Heart left ventricle (tissue), 16 donors: ENCODE results near the gene CAMKMT. TPM values are rescaled to one million over a fixed set of nuclear protein-coding genes. Genes with fewer than 3 reads are reported as not detected.

Experiments
- ATAC-seq, 4 donors: fragments of 200-7000 bp; cut with Tn5 transposase; one replicate each; pipeline ENCODE4 v1.9.1; 2020 to 2022; ENCODE audit warnings: moderate library complexity in 4 of 4, mild to moderate bottlenecking in 3 of 4, moderate number of reproducible peaks in 1 of 4
- DNase-seq, 5 donors: peaks; one replicate each; pipeline ENCODE4 v3.0.0-alpha.2; 2020
- H3K27ac ChIP-seq, 12 donors: fragments of 200-600 bp; sonication (generic) in 4 of 12; one replicate each; pipeline versions ENCODE4 v1.5.0 to v1.8.0; 2016 to 2022; ENCODE audit warnings: mild to moderate bottlenecking in 2 of 12
- H3K27me3 ChIP-seq, 9 donors: fragments of 200-600 bp; sonication (generic) in 2 of 9; one replicate each; pipeline versions ENCODE4 v1.5.1 to v1.8.0; 2016 to 2022; ENCODE audit warnings: mild to moderate bottlenecking in 3 of 9
- H3K36me3 ChIP-seq, 9 donors: fragments of 200-600 bp; sonication (generic) in 2 of 9; one replicate each; pipeline versions ENCODE4 v1.5.0 to v1.8.0; 2018 to 2022; ENCODE audit warnings: mild to moderate bottlenecking in 2 of 9
- H3K4me1 ChIP-seq, 12 donors: fragments of 200-600 bp; sonication (generic) in 4 of 12; one replicate each; pipeline versions ENCODE4 v1.5.0 to v1.8.0; 2016 to 2022; ENCODE audit warnings: mild to moderate bottlenecking in 3 of 12
- H3K4me3 ChIP-seq, 12 donors: fragments of 200-600 bp; sonication (generic) in 4 of 12; one replicate each; pipeline versions ENCODE4 v1.5.0 to v1.8.0; 2017 to 2022; ENCODE audit warnings: mild to moderate bottlenecking in 9 of 12, moderate library complexity in 4 of 12
- H3K9me3 ChIP-seq, 12 donors: fragments of 200-600 bp; sonication (generic) in 4 of 12; one replicate each; pipeline versions ENCODE4 v1.5.0 to v1.8.0; 2016 to 2022; ENCODE audit warnings: mild to moderate bottlenecking in 1 of 12
- CTCF ChIP-seq, 12 donors: fragments of 200-600 bp; sonication (generic) in 4 of 12; IDR thresholded peaks; one replicate each; pipeline versions ENCODE4 v1.5.0 to v1.8.0; 2018 to 2022; ENCODE audit warnings: antibody characterized with exemption in 12 of 12, mild to moderate bottlenecking in 5 of 12
- POLR2A ChIP-seq, 2 donors: fragments of 450-650 bp; IDR thresholded peaks; one replicate each; pipeline ENCODE4 v1.6.1; 2017; ENCODE audit warnings: antibody characterized with exemption in 2 of 2, mild to moderate bottlenecking in 2 of 2, moderate library complexity in 2 of 2
- WGBS, 4 donors: extraction: QIAGEN DNeasy Blood & Tissue Kit in 2 of 4; methylation state at CpG; one replicate each; pipeline versions ENCODE4 v1.1.5 to v1.1.7; 2013 to 2018; 5-methylcytosine and 5-hydroxymethylcytosine counted together
- intact Hi-C, 10 donors: fragments of 100-400 bp; cut with DNase I; formaldehyde crosslinking; loops; one replicate each; pipeline versions ENCODE4 v1.11.1 to v1.14.2; 2022
- polyA plus RNA-seq, 2 donors: library from polyadenylated mRNA; stranded (reverse); fragments of 200-250 nt; gene quantifications; one replicate each; pipeline ENCODE4 v1.2.3, GENCODE V29; 2013
- total RNA-seq, 9 donors: library from RNA; depleted of rRNA in 2 of 9; stranded (reverse); fragments of >200 nt in 2 of 9; fragmentation: NEBNext Ultra II Directional in 3 of 9; extraction: Animal tissue kit (Norgen Biotek cat#: 25700) in 3 of 9; gene quantifications; one replicate each; pipeline versions ENCODE4 v1.1.0 to v1.2.4, GENCODE V29; 2016 to 2023
- donor health status: ischemic (EF 13 %, LVEDD 7.1; RV severe dilation, severe dysfunction).
- donor health status: healthy with polysubstance abuse.
- donor health status: DM: no; HTN: yes; CAD: no.
- donor health status: DM: no; HTN: no; CAD: no.
- donor health status: ischemic (EF 25% LVEDD 6.9; RV normal size, moderate dysfunction).
- donor health status: ischemic (EF 25% LVEDD 5.7; RV mildly dilated, moderate dysfunction).
- donor health status: healthy.
- donor health status: DM: yes; HTN: yes; CAD: no.
- donor health status: ischemic (EF 35%, LVEDD 5.7; RV mildly dilated, moderate dysfunction).
- donor health status: nonischemic (EF 11% LVEDD 7.7; RV severe dilation, severe dysfunction).
- donor health status: DM: yes; HTN: yes; CAD: no.
- donor health status: PGD.
- donor health status: ischemic (EF 29% LVEDD 5.4; RV normal size, mild dysfunction).
- donor health status: nonischemic (EF 23%, LVEDD 6.1; RV moderate dilation, normal function).

Gene CAMKMT
- total and polyA plus RNA-seq, 11 donors: 2.5 to 10.1 (median 4.4) TPM

- Histone ChIP-seq H3K4me1 (peaks cover 0 to 19% (median 12%) of the 10 kb centered on the region in 12 donors), H3K36me3 (no peaks in the 10 kb centered on the region), H3K27ac (no peak overlapping the region), H3K27me3 (no peaks in the 10 kb centered on the region), H3K9me3 (peaks cover 0 to under 1% (median 0%) of the 10 kb centered on the region in 12 donors), H3K4me3 (no peak overlapping the region)
- intact Hi-C loops: loop anchor here in 2 of 10 donors (5.0 to 10.0 kb wide), 3 partner anchors 277 to 367 kb away; partner anchors contain the start of gene LRPPRC (in 1 of the 2)
- no peak for ATAC-seq
- no peak for DNase-seq
- no peak for TF ChIP-seq POLR2A (IDR thresholded peaks at IDR 0.05)
- TF ChIP-seq CTCF (IDR thresholded peaks at IDR 0.05): no peak
- 89 to 100% (median 95%) methylated on average over 3 of the region's 3 CpGs for WGBS, 4 donors
Measured at GRCh38 chr2:44364604-44365003, 2.9 kb downstream of the CAMKMT start.

GRCh38 chr2:44367591-44367990 lies 5.8 kb downstream of the CAMKMT start:
- H3K9me3 ChIP-seq: peaks cover 0 to 10% (median 0%) of the 10 kb centered on the region in 12 donors
- H3K36me3 ChIP-seq: no peaks in the 10 kb centered on the region
- no peak for TF ChIP-seq POLR2A (IDR thresholded peaks at IDR 0.05)
- no peak for TF ChIP-seq CTCF (IDR thresholded peaks at IDR 0.05)
- intact Hi-C loops: loop anchor here in 1 of 10 donors (10.0 kb wide), 1 partner anchor 283 kb away; no protein-coding TSS in a partner anchor
- H3K4me3 ChIP-seq: no peak overlapping the region
- 86 to 94% (median 91%) methylated on average over 1 of the region's 1 CpG for WGBS, 4 donors
- no peak for DNase-seq
- no peak overlapping the region for H3K27ac ChIP-seq
- H3K27me3 ChIP-seq: no peaks in the 10 kb centered on the region
- no peak for ATAC-seq
- peaks cover 0 to 7% (median 0%) of the 10 kb centered on the region in 12 donors for H3K4me1 ChIP-seq

- no peak for TF ChIP-seq POLR2A (IDR thresholded peaks at IDR 0.05)
- intact Hi-C loops: loop anchor here in 1 of 10 donors (10.0 kb wide), 1 partner anchor 285 kb away; no protein-coding TSS in a partner anchor
- ATAC-seq (no peak), DNase-seq (no peak)
- Histone ChIP-seq H3K4me1 (no peaks in the 10 kb centered on the region), H3K9me3 (peaks cover 0 to 10% (median 0%) of the 10 kb centered on the region in 12 donors), H3K27ac (no peak overlapping the region), H3K36me3 (no peaks in the 10 kb centered on the region), H3K4me3 (no peak overlapping the region), H3K27me3 (no peaks in the 10 kb centered on the region)
Measured at GRCh38 chr2:44369392-44369791, 7.6 kb downstream of the CAMKMT start.

GRCh38 chr2:44371445-44371844 lies 9.7 kb downstream of the CAMKMT start:
- Histone ChIP-seq H3K36me3 (no peaks in the 10 kb centered on the region), H3K27ac (no peak overlapping the region), H3K27me3 (no peaks in the 10 kb centered on the region), H3K4me3 (no peak overlapping the region), H3K4me1 (no peaks in the 10 kb centered on the region), H3K9me3 (peaks cover 0 to 10% (median 0%) of the 10 kb centered on the region in 12 donors)
- no peak for DNase-seq
- intact Hi-C loops: no loop called here
- ATAC-seq: no peak
- TF ChIP-seq CTCF (IDR thresholded peaks at IDR 0.05) (no peak), POLR2A (IDR thresholded peaks at IDR 0.05) (no peak)

GRCh38 chr2:44372246-44372645 lies 10.5 kb downstream of the CAMKMT start:
- ATAC-seq (no peak), DNase-seq (no peak)
- H3K4me1 ChIP-seq: no peaks in the 10 kb centered on the region
- 90 to 92% (median 91%) methylated on average over 3 of the region's 3 CpGs for WGBS, 4 donors
- H3K4me3 ChIP-seq: no peak overlapping the region
- H3K36me3 ChIP-seq: no peaks in the 10 kb centered on the region
- TF ChIP-seq POLR2A (IDR thresholded peaks at IDR 0.05) (no peak), CTCF (IDR thresholded peaks at IDR 0.05) (no peak)
- H3K9me3 ChIP-seq: peaks cover 0 to 10% (median 0%) of the 10 kb centered on the region in 12 donors
- no peaks in the 10 kb centered on the region for H3K27me3 ChIP-seq
- intact Hi-C loops: no loop called here
- H3K27ac ChIP-seq: no peak overlapping the region
